Spleen (tissue), 7 donors: Measurements from ENCODE around the gene EXOC6B.

Source experiments
- CTCF ChIP-seq, 11 experiments: fragments of 200-600 bp in 7 of 11; fragments of 450-650 bp in 4 of 11; sonication (generic) in 4 of 11; IDR thresholded peaks in 8 of 11; conservative IDR thresholded peaks in 3 of 11; 1 replicate in 7 of 11; 2 replicates in 4 of 11; pipeline versions ENCODE4 v1.4.0 to v1.8.0; 2016 to 2021; ENCODE audit warnings: antibody characterized with exemption in 11 of 11, inconsistent platforms in 4 of 11, mild to moderate bottlenecking in 1 of 11
- POLR2AphosphoS5 ChIP-seq, 3 donors: sonication (generic); formaldehyde crosslinking; IDR thresholded peaks; one replicate each; pipeline ENCODE4 v1.5.1; 2017; ENCODE audit warnings: antibody characterized with exemption in 3 of 3
- donor health status: DM: no; HTN: no; CAD: no; lungs with moderate emphysema.
- donor health status: DM: no; HTN: no; CAD: no.
- donor health status: DM: no; HTN: no; CAD: no.

- TF ChIP-seq CTCF (IDR thresholded peaks at IDR 0.05 in 8 of 11, conservative IDR thresholded peaks at IDR 0.05 in 3 of 11) (no peak), POLR2AphosphoS5 (IDR thresholded peaks at IDR 0.05) (no peak)
Measured at GRCh38 chr2:72515696-72516095, 310.1 kb downstream of the EXOC6B start.
